Liver (tissue), 9 donors: Measurements from ENCODE around the gene MAGI1. TPM values are rescaled to one million over a fixed set of nuclear protein-coding genes. Genes with fewer than 3 reads are reported as not detected.
A peak's percentile ranks its signal among the peaks of the same experiment; 100 is the strongest.

Experiments
- DNase-seq: peaks from one replicate; pipeline ENCODE4 v3.0.0-alpha.2; 2017; ENCODE audit warnings: low spot score
- H3K27ac ChIP-seq, 2 donors: one replicate each; pipeline ENCODE4 v1.7.0; 2013; ENCODE audit warnings: inconsistent platforms in 2 of 2, low read length in 2 of 2, control low read depth in 1 of 2, low read depth in 1 of 2, mild to moderate bottlenecking in 1 of 2
- H3K27me3 ChIP-seq, 4 donors: one replicate each; pipeline versions ENCODE4 v1.6.1 to v1.7.0; 2013; ENCODE audit warnings: low read length in 3 of 4, inconsistent platforms in 1 of 4, mild to moderate bottlenecking in 1 of 4, moderate library complexity in 1 of 4; ENCODE audit not compliant: control insufficient read depth in 4 of 4, insufficient read depth in 4 of 4
- H3K36me3 ChIP-seq, 4 donors: one replicate each; pipeline versions ENCODE4 v1.6.1 to v1.7.0; 2013; ENCODE audit warnings: low read length in 3 of 4, mild to moderate bottlenecking in 3 of 4, low read depth in 1 of 4, moderate library complexity in 1 of 4; ENCODE audit not compliant: control insufficient read depth in 4 of 4, insufficient read depth in 3 of 4
- H3K4me1 ChIP-seq, 4 donors: one replicate each; pipeline versions ENCODE4 v1.6.1 to v1.7.0; 2013; ENCODE audit warnings: low read length in 3 of 4, mild to moderate bottlenecking in 3 of 4, moderate library complexity in 1 of 4; ENCODE audit not compliant: control insufficient read depth in 4 of 4, insufficient read depth in 4 of 4
- H3K4me3 ChIP-seq, 3 donors: one replicate each; pipeline versions ENCODE4 v1.6.1 to v1.7.0; 2013; ENCODE audit warnings: low read length in 3 of 3, control low read depth in 1 of 3, low read depth in 1 of 3, mild to moderate bottlenecking in 1 of 3
- H3K9ac ChIP-seq, 2 donors: one replicate each; pipeline ENCODE4 v1.7.0; 2013; ENCODE audit warnings: low read length in 2 of 2, mild to moderate bottlenecking in 2 of 2, moderate library complexity in 2 of 2, control low read depth in 1 of 2, low read depth in 1 of 2
- H3K9me3 ChIP-seq, 4 donors: one replicate each; pipeline versions ENCODE4 v1.6.1 to v1.7.0; 2013; ENCODE audit warnings: low read length in 3 of 4; ENCODE audit not compliant: control insufficient read depth in 4 of 4
- ATF3 ChIP-seq: IDR thresholded peaks from 2 replicates; pipeline ENCODE4 v1.6.1; 2016; ENCODE audit warnings: antibody characterized with exemption
- CTCF ChIP-seq: fragments of 150-350 bp; IDR thresholded peaks from 2 replicates; pipeline ENCODE4 v1.5.1; 2017; ENCODE audit warnings: improper control_type of control experiment, low read depth, low read length; ENCODE audit not compliant: missing input control
- EGR1 ChIP-seq, 2 donors: IDR thresholded peaks; 2 replicates each; pipeline ENCODE4 v1.6.1; 2016 to 2018; ENCODE audit warnings: antibody characterized with exemption in 2 of 2, low read depth in 2 of 2
- FOXA1 ChIP-seq: IDR thresholded peaks from 2 replicates; pipeline ENCODE4 v1.6.1; 2016; ENCODE audit warnings: antibody characterized with exemption
- FOXA2 ChIP-seq: IDR thresholded peaks from 2 replicates; pipeline ENCODE4 v1.6.1; 2016; ENCODE audit warnings: antibody characterized with exemption
- GABPA ChIP-seq, 2 donors: IDR thresholded peaks in 1 of 2; conservative IDR thresholded peaks in 1 of 2; 2 replicates each; pipeline ENCODE4 v1.6.1; 2016; ENCODE audit warnings: antibody characterized with exemption in 2 of 2, mild to moderate bottlenecking in 1 of 2, moderate library complexity in 1 of 2
- HNF4A ChIP-seq, 2 donors: conservative IDR thresholded peaks; 2 replicates each; pipeline ENCODE4 v1.6.1; 2016; ENCODE audit warnings: antibody characterized with exemption in 2 of 2, mild to moderate bottlenecking in 2 of 2
- HNF4G ChIP-seq: IDR thresholded peaks from 2 replicates; pipeline ENCODE4 v1.6.1; 2016; ENCODE audit warnings: antibody characterized with exemption
- JUND ChIP-seq, 2 donors: IDR thresholded peaks; 2 replicates each; pipeline ENCODE4 v1.6.1; 2016; ENCODE audit warnings: antibody characterized with exemption in 2 of 2
- MAX ChIP-seq: IDR thresholded peaks from 2 replicates; pipeline ENCODE4 v1.6.1; 2016; ENCODE audit warnings: antibody characterized with exemption
- NR2F2 ChIP-seq: IDR thresholded peaks from 2 replicates; pipeline ENCODE4 v1.6.1; 2016; ENCODE audit warnings: antibody characterized with exemption
- RAD21 ChIP-seq, 2 donors: IDR thresholded peaks; 2 replicates each; pipeline ENCODE4 v1.6.1; 2016; ENCODE audit warnings: antibody characterized with exemption in 2 of 2, mild to moderate bottlenecking in 2 of 2
- REST ChIP-seq: IDR thresholded peaks from 2 replicates; pipeline ENCODE4 v1.6.1; 2016; ENCODE audit warnings: antibody characterized with exemption, mild to moderate bottlenecking
- RXRA ChIP-seq, 2 donors: IDR thresholded peaks; 2 replicates each; pipeline ENCODE4 v1.6.1; 2017 to 2018; ENCODE audit warnings: antibody characterized with exemption in 2 of 2, mild to moderate bottlenecking in 1 of 2
- SP1 ChIP-seq: IDR thresholded peaks from 2 replicates; pipeline ENCODE4 v1.6.1; 2018; ENCODE audit warnings: antibody characterized with exemption, mild to moderate bottlenecking
- TAF1 ChIP-seq: conservative IDR thresholded peaks from 2 replicates; pipeline ENCODE4 v1.6.1; 2016; ENCODE audit warnings: antibody characterized with exemption, mild to moderate bottlenecking
- YY1 ChIP-seq: IDR thresholded peaks from 2 replicates; pipeline ENCODE4 v1.6.1; 2016; ENCODE audit warnings: antibody characterized with exemption, mild to moderate bottlenecking
- ZBTB33 ChIP-seq: IDR thresholded peaks from 2 replicates; pipeline ENCODE4 v1.6.1; 2016; ENCODE audit warnings: antibody characterized with exemption
- WGBS: extraction: QIAGEN DNeasy Blood & Tissue Kit; methylation state at CpG from one replicate; pipeline ENCODE4 v1.1.7; 2013; 5-methylcytosine and 5-hydroxymethylcytosine counted together
- polyA plus RNA-seq, 2 donors: library from polyadenylated mRNA; stranded (reverse) in 1 of 2; unstranded in 1 of 2; fragments of 200-250 nt in 1 of 2; fragments of >200 nt in 1 of 2; fragmentation: Nextera tagmentation in 1 of 2; extraction: Ambion mirVana in 1 of 2; gene quantifications; one replicate each; pipeline versions ENCODE4 v1.2.1 to v1.2.3, GENCODE V29; 2013 to 2015
- total RNA-seq, 2 donors: library from RNA; depleted of rRNA; stranded (reverse); fragments of >200 nt; gene quantifications; one replicate each; pipeline ENCODE4 v1.2.3, GENCODE V29; 2014
- donor health status: healthy.
- donor health status: healthy.
- donor health status: healthy.
- donor health status: healthy.
- donor health status: healthy.

The MAGI1 gene
- total and polyA plus RNA-seq, 4 donors: 9.6 to 68.8 (median 14.0) TPM

- Histone ChIP-seq H3K9me3 (no peaks in the 10 kb centered on the region), H3K4me3 (no peak overlapping the region), H3K36me3 (no peaks in the 10 kb centered on the region), H3K27ac (peak overlapping the region in 1 of 2 donors; percentile 15), H3K4me1 (peaks cover 15 to 32% (median 19%) of the 10 kb centered on the region in 4 donors), H3K9ac (peak overlapping the region in 1 of 2 donors; percentile 11), H3K27me3 (no peaks in the 10 kb centered on the region)
- WGBS: 73% methylated on average over 11 of the region's 11 CpGs
- DNase-seq: no peak
- TF ChIP-seq RAD21 (IDR thresholded peaks at IDR 0.05): peak in 1 of 2 donors; percentile 5
- no peak for TF ChIP-seq ZBTB33
- no peak for TF ChIP-seq ATF3
These were observed 42.1 kb downstream of the MAGI1 start for GRCh38 chr3:65996589-65996988.

GRCh38 chr3:65995515-65995914, 43.2 kb downstream of the MAGI1 start:
- H3K9me3 ChIP-seq: no peaks in the 10 kb centered on the region
- no peak overlapping the region for H3K27ac ChIP-seq
- no peaks in the 10 kb centered on the region for H3K36me3 ChIP-seq
- no peak overlapping the region for H3K4me3 ChIP-seq
- H3K4me1 ChIP-seq: peaks cover 14 to 28% (median 17%) of the 10 kb centered on the region in 4 donors
- no peak overlapping the region for H3K9ac ChIP-seq
- no peak for TF ChIP-seq HNF4A (conservative IDR thresholded peaks at IDR 0.05)
- no peak for TF ChIP-seq REST
- no peak for TF ChIP-seq HNF4G
- TF ChIP-seq RAD21 (IDR thresholded peaks at IDR 0.05): no peak
- no peak for TF ChIP-seq SP1
- TF ChIP-seq ZBTB33: no peak
- no peak for TF ChIP-seq RXRA (IDR thresholded peaks at IDR 0.05)
- TF ChIP-seq CTCF: no peak
- no peak for TF ChIP-seq GABPA (IDR thresholded peaks at IDR 0.05 in 1 of 2, conservative IDR thresholded peaks at IDR 0.05 in 1 of 2)
- no peak for TF ChIP-seq FOXA2
- no peak for TF ChIP-seq EGR1 (IDR thresholded peaks at IDR 0.05; ENCODE audit: low read depth in 2 of 2)
- TF ChIP-seq ATF3: no peak
- no peak for TF ChIP-seq NR2F2
- TF ChIP-seq YY1: no peak
- TF ChIP-seq TAF1: no peak
- TF ChIP-seq FOXA1: no peak
- no peak for TF ChIP-seq MAX
- TF ChIP-seq JUND (IDR thresholded peaks at IDR 0.05): no peak
- DNase-seq: no peak
- no peaks in the 10 kb centered on the region for H3K27me3 ChIP-seq
- WGBS: 97% methylated on average over 6 of the region's 6 CpGs
